ENCODE results near the gene RASSF4. TPM values are rescaled to one million over a fixed set of nuclear protein-coding genes. Genes with fewer than 3 reads are reported as not detected.

RASSF4 gene
- total and polyA plus RNA-seq, 9 of the 15 experiments (the other 6 are each of a cell fraction or from before 2014, with no cell fraction given): 0.01 to 0.62 (median 0.11) TPM; not detected in 3

DNA sequence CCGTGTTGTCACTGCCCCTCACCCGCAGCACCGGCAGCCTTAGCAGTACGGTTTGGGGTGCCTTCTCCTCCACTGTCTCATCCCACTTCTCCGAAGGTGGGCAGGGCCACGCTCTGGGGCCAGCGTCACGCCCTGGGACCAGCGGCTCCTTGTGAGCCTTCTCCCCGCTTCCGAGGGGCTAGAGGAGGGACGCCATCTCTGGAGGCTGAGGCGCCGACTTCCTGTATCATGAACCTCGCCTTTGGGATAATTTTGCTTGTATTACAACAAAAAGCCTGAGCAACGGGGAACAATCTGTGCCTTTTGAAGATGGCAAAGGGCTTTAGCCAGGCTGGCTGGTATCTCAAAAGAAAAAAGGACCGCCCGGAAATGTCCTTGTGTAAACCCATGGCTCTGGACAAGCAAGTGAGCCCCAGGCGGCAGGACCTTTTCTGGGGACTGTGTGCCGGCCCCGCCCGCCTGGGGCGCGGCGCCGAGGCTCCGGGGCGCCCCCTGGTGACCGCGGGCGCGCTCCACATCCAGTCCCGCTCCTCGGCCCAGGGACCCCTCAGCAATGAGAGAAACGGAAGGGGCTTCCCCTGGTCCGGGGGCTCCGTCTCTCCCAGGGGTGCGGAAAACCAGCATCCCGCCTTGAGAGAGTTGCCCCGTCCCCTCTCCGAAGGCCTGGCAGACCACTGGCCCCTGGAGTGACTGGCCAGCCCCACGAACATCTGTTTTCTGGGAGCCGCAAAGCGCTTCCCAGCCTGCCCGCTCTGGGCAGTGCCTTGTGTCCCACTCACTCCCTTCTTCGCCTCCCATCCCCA lies 15.2 kb downstream of the RASSF4 start (continued):
- TF ChIP-seq, protein P1, sequence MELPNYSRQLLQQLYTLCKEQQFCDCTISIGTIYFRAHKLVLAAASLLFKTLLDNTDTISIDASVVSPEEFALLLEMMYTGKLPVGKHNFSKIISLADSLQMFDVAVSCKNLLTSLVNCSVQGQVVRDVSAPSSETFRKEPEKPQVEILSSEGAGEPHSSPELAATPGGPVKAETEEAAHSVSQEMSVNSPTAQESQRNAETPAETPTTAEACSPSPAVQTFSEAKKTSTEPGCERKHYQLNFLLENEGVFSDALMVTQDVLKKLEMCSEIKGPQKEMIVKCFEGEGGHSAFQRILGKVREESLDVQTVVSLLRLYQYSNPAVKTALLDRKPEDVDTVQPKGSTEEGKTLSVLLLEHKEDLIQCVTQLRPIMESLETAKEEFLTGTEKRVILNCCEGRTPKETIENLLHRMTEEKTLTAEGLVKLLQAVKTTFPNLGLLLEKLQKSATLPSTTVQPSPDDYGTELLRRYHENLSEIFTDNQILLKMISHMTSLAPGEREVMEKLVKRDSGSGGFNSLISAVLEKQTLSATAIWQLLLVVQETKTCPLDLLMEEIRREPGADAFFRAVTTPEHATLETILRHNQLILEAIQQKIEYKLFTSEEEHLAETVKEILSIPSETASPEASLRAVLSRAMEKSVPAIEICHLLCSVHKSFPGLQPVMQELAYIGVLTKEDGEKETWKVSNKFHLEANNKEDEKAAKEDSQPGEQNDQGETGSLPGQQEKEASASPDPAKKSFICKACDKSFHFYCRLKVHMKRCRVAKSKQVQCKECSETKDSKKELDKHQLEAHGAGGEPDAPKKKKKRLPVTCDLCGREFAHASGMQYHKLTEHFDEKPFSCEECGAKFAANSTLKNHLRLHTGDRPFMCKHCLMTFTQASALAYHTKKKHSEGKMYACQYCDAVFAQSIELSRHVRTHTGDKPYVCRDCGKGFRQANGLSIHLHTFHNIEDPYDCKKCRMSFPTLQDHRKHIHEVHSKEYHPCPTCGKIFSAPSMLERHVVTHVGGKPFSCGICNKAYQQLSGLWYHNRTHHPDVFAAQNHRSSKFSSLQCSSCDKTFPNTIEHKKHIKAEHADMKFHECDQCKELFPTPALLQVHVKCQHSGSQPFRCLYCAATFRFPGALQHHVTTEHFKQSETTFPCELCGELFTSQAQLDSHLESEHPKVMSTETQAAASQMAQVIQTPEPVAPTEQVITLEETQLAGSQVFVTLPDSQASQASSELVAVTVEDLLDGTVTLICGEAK (IDR thresholded peaks at IDR 0.05): peak; percentile 49; the same call in 1 of the 2 replicates
- TF ChIP-seq, protein P1 (CRISPR knock-in tag; IDR thresholded peaks at IDR 0.05): no peak
- TF ChIP-seq GABPB1 (CRISPR knock-in tag; IDR thresholded peaks at IDR 0.05) (no peak), ZNF778 (CRISPR knock-in tag; IDR thresholded peaks at IDR 0.05) (no peak), ZNF76 (CRISPR knock-in tag; IDR thresholded peaks at IDR 0.05; ENCODE audit: borderline replicate concordance) (no peak)
- TF ChIP-seq, protein P2, sequence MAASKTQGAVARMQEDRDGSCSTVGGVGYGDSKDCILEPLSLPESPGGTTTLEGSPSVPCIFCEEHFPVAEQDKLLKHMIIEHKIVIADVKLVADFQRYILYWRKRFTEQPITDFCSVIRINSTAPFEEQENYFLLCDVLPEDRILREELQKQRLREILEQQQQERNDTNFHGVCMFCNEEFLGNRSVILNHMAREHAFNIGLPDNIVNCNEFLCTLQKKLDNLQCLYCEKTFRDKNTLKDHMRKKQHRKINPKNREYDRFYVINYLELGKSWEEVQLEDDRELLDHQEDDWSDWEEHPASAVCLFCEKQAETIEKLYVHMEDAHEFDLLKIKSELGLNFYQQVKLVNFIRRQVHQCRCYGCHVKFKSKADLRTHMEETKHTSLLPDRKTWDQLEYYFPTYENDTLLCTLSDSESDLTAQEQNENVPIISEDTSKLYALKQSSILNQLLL (CRISPR knock-in tag; IDR thresholded peaks at IDR 0.05; ENCODE audit: borderline replicate concordance): no peak
- TF ChIP-seq, protein P3, sequence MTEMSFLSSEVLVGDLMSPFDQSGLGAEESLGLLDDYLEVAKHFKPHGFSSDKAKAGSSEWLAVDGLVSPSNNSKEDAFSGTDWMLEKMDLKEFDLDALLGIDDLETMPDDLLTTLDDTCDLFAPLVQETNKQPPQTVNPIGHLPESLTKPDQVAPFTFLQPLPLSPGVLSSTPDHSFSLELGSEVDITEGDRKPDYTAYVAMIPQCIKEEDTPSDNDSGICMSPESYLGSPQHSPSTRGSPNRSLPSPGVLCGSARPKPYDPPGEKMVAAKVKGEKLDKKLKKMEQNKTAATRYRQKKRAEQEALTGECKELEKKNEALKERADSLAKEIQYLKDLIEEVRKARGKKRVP (CRISPR knock-in tag; IDR thresholded peaks at IDR 0.05): no peak
